ENCODE measurements around the gene UGT1A3. TPM values are rescaled to one million over a fixed set of nuclear protein-coding genes. Genes with fewer than 3 reads are reported as not detected.
"Not testable (repeated sequence)": the region's sequence is repeated elsewhere in the genome, so short reads cannot be mapped to it uniquely, and the experiment has no call there.

UGT1A3 gene
- not detected for total RNA-seq
- long read RNA-seq, result 0 reads

DNA sequence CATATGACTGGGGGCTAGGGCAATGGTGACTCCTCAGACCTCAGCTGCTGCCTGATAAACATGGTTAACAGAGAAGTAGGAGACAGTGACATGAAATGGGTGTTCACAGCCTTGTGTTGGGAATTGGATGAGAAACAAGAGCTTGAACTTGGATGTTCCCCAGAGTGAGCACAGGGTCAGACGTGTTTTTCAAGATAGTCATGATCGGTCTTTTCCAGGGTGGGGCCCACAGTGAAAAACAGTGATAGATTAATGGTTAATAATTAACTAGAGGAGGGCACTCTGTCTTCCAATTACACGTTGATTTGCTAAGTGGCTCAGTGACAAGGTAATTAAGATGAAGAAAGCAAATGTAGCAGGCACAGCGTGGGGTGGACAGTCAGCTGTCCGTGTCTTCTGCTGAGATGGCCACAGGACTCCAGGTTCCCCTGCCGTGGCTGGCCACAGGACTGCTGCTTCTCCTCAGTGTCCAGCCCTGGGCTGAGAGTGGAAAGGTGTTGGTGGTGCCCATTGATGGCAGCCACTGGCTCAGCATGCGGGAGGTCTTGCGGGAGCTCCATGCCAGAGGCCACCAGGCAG is at the start of gene UGT1A3:
UGT1A3 (plus strand) TSS at position 320 of the 579 bp plus-strand sequence; CDS start at position 405, 85 bp downstream.
- no peak for DNase-seq
- intact Hi-C loops (cut with micrococcal nuclease), result no loop called here
- ATAC-seq, result no peak

DNA sequence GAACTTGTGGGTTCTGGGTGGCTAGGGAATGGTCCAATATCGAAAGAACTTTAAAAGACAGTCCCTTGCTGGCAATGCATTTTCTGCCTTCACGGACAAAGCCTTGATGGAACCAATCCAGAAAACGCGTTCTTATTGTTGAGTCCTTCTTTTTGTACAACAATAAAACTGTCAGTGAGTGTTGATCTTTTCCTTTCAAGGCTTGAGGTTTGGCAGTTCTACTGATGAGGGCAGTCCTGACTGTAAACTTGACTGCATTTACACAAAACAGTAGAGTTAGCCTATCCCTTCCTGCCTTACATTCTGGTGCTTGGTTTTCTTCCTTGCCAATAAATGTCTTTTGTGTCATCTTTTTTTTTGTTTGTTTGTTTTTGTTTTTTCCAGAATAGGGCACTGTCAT is 49.6 kb upstream of the UGT1A3 start:
- intact Hi-C loops (cut with micrococcal nuclease), result no loop called here
- ATAC-seq (no peak), DNase-seq (no peak)

- ATAC-seq (no peak), DNase-seq (no peak)
- intact Hi-C loops (cut with micrococcal nuclease), result no loop called here
These were observed 48.3 kb upstream of the UGT1A3 start for GRCh38 chr2:233680361-233681045.

DNA sequence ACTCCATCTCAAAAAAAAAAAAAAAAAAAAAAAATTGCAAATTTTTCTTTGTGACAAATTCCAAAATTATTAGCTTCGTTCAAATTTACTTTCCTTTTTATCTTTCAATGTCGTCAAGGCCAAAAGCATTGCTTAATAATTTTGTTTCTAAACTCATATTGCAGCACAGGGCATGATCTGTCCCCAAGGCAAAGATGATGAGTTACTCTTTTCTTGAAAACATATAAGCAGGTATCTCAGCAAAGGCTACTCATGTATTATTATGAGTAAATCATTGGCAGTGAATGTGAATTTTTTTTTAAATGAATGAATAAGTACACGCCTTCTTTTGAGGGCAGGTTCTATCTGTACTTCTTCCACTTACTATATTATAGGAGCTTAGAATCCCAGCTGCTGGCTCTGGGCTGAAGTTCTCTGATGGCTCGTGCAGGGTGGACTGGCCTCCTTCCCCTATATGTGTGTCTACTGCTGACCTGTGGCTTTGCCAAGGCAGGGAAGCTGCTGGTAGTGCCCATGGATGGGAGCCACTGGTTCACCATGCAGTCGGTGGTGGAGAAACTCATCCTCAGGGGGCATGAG is 47.2 kb upstream of the UGT1A3 start, which contains the start of gene UGT1A7:
UGT1A7 (plus strand) TSS at position 381 of the 579 bp plus-strand sequence; CDS start at position 418, 37 bp downstream.
- intact Hi-C loops (cut with micrococcal nuclease), result no loop called here
- no peak for DNase-seq
- ATAC-seq, result no peak

DNA sequence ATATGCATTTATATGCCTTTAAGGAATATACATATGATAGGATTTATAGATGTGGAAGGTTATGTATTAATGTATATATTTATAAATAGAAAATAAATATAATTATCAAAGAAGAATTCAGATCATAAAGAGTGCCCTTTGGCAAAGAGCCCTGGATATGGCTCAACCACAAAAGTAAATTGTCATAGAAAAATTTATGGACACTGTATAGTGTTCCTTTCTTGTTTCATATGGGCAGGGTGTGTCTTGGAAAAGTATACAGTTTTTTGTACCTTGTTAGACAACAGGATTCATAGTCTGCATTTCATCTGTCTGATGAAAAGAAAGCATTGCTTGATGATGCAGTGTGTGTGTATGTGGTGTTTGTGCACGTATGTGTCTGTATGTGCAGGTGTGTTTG is 44.2 kb upstream of the UGT1A3 start:
- no peak for DNase-seq
- ATAC-seq, result no peak
- intact Hi-C loops (cut with micrococcal nuclease), result no loop called here

DNA sequence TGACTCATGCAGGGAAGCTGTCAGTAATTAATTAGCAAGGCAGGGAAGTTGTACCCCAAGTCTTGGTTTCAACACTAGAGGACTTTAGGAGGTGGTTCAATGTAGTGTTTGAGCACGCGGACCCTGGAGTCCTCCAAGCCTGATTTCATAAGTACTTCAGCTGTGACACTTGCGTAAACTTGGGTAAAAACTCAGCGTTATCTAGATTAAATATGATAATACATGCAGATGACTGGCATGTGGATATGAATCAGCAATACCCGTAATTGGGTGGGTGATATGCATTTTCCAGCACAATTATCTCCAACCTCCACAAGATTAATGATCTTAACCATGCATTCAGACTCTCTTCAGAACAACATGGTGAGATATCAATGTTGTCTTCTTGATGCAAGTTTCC is 41.9 kb upstream of the UGT1A3 start:
- no peak for DNase-seq
- ATAC-seq, result no peak
- intact Hi-C loops (cut with micrococcal nuclease), result no loop called here

GRCh38 chr2:233688341-233688740 is 40.5 kb upstream of the UGT1A3 start:
- ATAC-seq, result no peak
- DNase-seq, result no peak
- intact Hi-C loops (cut with micrococcal nuclease), result no loop called here

- DNase-seq (no peak), ATAC-seq (no peak)
- intact Hi-C loops (cut with micrococcal nuclease), result no loop called here
These were observed 39.8 kb upstream of the UGT1A3 start for GRCh38 chr2:233689031-233689430.

DNA sequence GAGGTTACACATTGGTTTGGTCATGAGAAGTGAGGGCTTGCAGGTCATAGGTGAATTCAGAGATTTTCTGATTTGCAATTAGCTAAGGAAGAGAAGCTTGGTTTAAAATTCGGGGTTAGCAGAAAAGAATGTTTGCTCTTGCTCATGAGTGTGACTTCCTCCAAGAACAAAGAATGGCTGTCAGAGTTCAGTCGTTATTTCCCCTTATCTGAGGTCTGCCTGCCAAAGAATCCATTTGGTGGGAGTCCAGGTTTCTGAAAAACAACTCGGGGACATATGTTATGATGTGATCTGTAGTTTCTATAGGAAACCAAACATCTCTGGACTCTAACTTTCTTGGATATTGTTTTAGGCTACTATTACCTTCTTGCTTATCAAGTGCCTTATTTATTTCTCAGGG is 39.3 kb upstream of the UGT1A3 start:
- intact Hi-C loops (cut with micrococcal nuclease), result no loop called here

GRCh38 chr2:233690444-233690843 is 38.4 kb upstream of the UGT1A3 start:
- intact Hi-C loops (cut with micrococcal nuclease), result no loop called here
- no peak for DNase-seq
- no peak for ATAC-seq

More for the DNA sequence above, 39.3 kb upstream of the UGT1A3 start:
- no peak for ATAC-seq
- DNase-seq, result no peak

DNA sequence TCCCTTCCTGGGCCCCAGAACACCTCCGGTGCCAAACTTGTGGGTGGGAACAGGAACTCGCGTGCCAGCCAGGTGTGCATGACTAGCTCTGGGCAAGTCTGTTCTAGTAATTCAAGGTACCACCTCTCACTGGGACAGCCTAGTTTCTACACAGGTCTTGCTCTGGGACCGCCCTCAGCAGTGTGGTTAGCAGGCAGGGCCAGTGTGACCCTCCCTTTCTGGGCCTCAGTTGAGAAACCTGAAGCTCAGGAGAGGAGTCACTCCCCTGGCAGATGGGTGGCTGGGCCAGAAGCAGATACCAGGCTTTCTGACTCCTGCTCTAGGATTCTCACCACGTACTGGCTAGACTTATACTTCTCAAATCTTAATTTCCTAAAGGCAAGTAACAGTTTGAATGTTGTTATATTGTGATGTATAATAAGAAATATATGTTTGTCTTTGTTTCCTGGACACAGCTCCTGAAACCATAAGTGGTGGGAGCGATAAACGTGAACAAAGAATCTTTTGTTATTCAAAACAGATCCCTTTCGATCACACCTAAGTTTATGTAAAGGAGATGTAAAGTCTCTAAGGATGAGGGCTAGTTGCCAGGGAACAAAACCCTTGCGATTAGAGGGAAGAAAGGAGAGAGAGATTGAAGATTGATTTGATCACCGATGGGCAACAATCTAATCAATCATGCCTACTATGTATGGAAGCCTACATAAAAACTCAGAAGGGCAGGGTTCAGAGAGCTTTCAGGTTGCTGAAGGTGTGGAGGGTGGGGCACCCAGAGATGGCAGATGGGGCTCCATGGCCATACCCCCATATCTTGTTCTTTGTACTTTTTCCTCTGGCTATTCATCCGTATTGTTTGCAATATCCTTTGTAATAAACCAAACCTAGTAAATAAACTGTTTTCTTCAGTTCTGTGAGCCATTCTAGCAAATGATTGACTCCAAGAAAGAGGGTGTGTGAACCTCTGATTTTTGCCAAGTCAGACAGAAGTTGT is 37.1 kb upstream of the UGT1A3 start:
- DNase-seq, result no peak
- intact Hi-C loops (cut with micrococcal nuclease), result no loop called here
- ATAC-seq, result no peak

- ATAC-seq (no peak), DNase-seq (no peak)
- intact Hi-C loops (cut with micrococcal nuclease), result no loop called here
These were observed 36.2 kb upstream of the UGT1A3 start, which contains the start of gene UGT1A6 for GRCh38 chr2:233692648-233693047. Gene UGT1A6, plus strand, starts transcription at chr2:233692890. Its CDS starts 115 bp downstream, at chr2:233693005.

GRCh38 chr2:233693963-233694362 is 34.9 kb upstream of the UGT1A3 start:
- no peak for ATAC-seq
- intact Hi-C loops (cut with micrococcal nuclease), result no loop called here

GRCh38 chr2:233698740-233699139 is 30.1 kb upstream of the UGT1A3 start:
- DNase-seq, result no peak
- intact Hi-C loops (cut with micrococcal nuclease), result no loop called here
- ATAC-seq, result no peak

More at GRCh38 chr2:233693963-233694362, 34.9 kb upstream of the UGT1A3 start:
- no peak for DNase-seq

DNA sequence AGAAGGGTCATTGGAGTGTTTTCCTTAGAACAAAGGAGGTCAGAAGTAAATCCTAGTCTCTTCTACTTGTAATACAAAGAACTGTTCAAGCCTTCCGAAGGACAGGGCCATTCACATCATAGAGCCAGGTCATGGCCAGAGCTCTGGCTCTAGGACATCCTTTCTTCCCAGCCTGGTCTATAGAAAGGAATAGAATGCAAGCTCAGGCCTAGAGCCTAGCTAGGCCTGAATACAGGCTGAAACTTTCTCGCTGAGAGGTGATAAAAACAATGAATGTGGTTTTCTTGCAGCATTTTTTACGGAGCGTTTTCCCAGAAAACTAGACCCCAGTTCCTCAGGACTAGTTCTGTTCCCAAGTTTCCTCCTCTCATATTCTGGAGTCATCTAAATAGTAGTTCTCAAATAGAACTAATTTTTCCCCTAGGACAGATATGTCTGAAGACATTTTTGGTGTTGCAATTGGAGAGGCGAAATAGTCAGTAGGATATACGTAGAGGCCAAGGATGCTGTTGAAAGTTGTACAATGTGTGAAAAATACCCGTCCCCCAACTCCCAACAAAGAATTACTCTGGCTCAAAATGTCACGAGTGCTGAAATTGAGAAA is 29.3 kb upstream of the UGT1A3 start:
- ATAC-seq, result no peak
- no peak for DNase-seq
- intact Hi-C loops (cut with micrococcal nuclease), result no loop called here

- intact Hi-C loops (cut with micrococcal nuclease), result no loop called here
- ATAC-seq (no peak), DNase-seq (no peak)
These were observed 28.7 kb upstream of the UGT1A3 start for GRCh38 chr2:233700028-233700635.

DNA sequence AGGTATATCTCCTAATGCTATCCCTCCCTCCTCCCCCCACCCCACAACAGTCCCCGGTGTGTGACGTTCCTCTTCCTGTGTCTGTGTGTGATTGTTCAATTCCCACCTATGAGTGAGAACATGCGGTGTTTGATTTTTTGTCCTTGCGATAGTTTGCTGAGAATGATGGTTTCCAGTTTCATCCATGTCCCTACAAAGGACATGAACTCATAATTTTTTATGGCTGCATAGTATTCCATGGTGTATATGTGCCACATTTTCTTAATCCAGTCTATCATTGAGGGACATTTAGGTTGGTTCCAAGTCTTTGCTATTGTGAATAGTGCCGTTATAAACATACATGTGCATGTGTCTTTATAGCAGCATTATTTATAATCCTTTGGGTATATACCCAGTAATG is 28.0 kb upstream of the UGT1A3 start:
- DNase-seq; intact Hi-C loops (cut with micrococcal nuclease); ATAC-seq: not testable (repeated sequence)

GRCh38 chr2:233702238-233702637 is 26.6 kb upstream of the UGT1A3 start:
- DNase-seq (no peak), ATAC-seq (no peak)
- intact Hi-C loops (cut with micrococcal nuclease), result no loop called here

All from left ventricle myocardium superior (tissue), 1 donor.